GM11168 (cell line): ENCODE data around the gene ELAVL2.
"Not testable (repeated sequence)": the region's sequence is repeated elsewhere in the genome, so short reads cannot be mapped to it uniquely, and the experiment has no call there.

ENCODE experiments used
- in situ Hi-C: fragments of 300-500 bp; cut with MboI; formaldehyde crosslinking; loops from one replicate; pipeline ENCODE4 v1.12.0; 2022; ENCODE audit warnings: low sequenced_read_pairs; ENCODE audit not compliant: unreplicated experiment

ELAVL2 gene

DNA sequence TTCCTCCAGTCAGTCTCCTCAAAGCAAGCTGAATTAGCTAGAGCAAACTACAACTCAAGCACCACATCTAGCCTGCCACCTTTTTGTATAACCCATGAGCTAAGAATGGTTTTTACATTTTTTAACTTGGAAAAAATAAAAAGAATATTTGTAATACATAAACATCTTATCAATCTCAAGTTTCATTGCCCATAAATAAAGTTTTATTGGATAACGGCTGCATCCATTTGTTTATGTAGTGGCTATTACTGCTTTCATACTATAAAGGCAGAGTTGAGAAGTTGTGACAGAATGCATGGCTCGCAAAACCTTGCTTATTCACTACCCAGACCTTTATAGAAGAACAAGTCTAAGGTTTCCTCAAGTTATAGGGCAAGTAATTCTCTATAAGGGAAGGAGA, 95.7 kb downstream of the ELAVL2 start:
- in situ Hi-C loops, result no loop called here

DNA sequence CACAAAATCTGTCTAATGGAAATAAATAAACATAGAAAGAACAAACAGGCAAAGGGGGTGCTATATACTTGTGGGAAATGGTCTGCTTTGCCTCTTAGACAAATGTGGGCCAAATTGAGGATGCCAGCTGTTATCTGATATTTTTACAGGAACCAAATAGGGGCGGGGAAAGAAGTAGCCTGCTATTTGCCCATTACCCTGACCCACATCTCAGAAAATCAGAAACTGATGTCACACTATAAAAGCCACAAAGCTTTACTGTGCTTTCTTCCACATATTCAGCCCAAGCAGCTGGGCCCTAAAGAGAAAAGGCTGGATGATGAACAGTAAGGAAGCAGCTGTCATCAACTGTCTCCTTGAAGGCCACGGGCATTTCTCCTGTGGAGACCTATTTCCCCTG, 97.3 kb downstream of the ELAVL2 start:
- in situ Hi-C loops, result no loop called here

DNA sequence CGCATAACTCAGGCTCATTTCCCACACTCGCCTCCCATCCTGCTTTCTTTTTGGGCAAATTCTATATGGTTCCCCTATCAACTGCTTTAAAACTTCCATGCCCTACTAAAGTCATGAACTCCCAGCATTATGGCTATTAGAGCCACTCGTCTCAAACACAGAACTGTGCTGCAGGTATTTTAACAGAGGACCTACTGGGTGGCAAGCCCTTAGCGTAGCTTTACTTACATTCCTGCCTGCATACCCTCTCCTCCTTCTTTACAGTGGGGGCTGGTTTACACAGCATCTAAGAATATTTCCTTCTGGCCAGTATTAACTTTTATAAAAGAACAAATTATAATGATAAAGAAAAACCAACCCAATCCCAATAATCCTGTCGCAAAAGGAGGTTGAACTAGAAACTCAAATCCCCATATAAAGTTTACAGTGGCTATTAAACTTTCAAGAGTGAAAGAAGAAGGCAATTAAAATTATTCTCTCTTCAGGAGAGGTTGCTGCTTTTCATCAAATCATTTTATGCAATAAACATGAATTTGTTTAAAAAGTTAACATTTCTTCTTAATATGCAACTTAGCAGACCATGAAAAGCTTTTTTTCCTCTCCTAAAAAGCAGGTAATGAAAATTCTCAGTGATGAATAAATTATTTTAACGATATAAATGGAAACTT, 100.6 kb downstream of the ELAVL2 start:
- in situ Hi-C loops, result no loop called here

DNA sequence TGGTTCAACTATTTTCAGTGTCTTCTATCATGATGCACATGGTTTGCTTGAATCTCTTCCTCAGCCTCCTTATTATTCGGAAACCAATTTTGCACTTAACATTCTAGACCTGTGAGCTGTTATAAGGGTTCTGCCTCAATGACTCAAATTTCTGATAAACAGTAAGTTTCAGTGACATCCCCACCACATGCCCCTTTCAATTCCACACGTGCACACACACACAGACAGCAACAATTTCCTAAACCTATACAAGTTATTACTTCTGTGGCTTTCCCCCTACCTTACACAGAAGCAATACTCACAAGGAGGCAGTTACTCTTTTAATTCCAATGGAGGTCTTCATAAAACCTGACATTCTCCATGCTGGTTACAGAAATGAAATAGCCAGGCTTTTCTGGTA, 102.4 kb downstream of the ELAVL2 start:
- in situ Hi-C loops, result no loop called here

DNA sequence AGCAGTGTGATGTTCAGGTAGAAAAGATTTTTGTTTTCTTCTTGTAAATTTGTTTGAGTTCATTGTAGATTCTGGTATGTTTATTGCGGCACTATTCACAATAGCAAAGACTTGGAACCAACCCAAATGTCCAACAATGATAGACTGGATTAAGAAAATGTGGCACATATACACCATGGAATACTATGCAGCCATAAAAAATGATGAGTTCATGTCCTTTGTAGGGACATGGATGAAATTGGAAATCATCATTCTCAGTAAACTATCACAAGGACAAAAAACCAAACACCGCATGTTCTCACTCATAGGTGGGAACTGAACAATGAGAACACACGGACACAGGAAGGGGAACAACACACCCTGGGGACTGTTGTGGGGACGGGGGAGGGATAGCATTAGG, 103.0 kb downstream of the ELAVL2 start:
- in situ Hi-C loops, result not testable (repeated sequence)

DNA sequence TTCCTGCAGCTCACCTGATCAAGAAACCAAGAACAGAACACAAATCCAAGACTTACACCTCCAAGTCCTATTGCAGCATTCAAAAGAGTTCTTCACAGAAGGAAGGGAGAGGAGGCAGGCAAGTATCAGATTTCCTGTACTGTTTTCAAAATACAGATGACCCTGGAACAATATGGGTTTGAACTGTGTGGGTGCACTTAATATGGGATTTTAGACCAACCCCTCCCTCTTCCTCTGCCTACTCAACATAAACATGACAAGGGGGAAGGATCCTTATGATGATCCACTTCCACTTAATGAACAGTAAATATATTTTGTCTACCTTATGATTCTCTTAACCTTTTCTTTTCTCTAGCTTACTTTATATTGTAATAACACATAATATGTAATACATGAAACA, 104.6 kb downstream of the ELAVL2 start:
- in situ Hi-C loops, result no loop called here

DNA sequence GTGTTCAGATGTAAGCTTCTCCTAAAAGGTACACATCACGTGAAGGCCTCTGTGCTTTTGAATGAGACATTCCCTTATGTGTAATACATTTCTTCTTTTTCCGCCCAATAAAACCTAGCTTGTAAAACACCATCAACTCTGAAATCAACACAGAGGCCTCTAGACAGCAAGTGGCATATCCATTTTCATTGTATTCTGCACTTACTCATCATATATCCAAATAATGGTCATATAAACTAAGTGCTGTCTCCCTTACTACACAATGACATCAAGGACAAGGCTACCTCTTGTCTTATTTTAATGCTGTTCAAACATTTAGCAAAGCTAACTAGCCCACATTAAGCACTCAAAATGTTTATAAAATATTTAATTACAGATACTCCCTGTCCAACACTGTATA, 108.5 kb downstream of the ELAVL2 start:
- in situ Hi-C loops, result no loop called here

DNA sequence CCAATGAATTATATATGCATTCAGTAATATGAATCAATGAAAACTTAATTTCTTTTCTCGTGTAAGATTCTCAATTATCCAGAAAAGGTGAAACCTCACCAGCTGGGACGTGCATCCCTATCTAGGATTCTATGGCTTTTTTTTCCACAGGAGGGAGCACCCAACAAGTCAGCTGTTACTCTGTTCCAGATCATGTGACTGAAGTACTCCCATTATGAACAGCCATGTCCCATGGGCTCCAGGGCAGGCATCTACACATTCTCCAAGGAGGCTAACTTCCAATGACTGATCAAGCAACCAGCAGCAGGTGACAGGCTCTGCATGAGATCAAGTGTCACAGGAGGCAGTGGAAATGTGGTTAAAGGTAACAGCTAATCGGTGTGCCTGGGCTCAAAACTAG, 118.8 kb downstream of the ELAVL2 start:
- in situ Hi-C loops, result no loop called here

DNA sequence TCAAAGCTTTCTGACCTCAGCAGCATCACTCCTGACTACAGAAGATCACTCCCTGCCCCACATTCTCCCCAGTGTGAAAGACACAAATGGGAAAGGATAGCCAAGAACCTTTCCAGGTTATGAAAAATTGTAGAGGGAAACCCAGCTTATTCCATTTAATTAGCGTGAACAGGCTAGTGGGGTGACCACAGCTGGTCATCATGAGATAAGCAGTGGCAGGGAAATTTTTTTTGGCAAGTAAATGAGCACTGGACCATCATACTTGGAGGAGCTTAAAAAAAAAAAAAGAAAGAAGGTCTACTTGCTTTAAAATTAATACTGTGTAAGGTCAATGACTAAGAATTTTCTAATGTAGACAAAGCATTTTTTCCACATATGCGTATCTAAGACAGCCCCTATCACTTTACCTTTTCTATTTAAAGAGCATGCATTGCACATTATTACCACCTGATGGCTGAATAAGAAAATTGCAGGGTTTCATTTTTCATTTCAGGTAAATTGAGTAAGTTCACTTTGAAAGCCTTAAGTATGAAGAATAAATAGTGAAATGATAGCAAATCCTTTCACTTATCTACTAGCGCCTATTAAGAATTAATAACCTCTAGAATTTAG, 123.6 kb downstream of the ELAVL2 start:
- in situ Hi-C loops, result no loop called here

DNA sequence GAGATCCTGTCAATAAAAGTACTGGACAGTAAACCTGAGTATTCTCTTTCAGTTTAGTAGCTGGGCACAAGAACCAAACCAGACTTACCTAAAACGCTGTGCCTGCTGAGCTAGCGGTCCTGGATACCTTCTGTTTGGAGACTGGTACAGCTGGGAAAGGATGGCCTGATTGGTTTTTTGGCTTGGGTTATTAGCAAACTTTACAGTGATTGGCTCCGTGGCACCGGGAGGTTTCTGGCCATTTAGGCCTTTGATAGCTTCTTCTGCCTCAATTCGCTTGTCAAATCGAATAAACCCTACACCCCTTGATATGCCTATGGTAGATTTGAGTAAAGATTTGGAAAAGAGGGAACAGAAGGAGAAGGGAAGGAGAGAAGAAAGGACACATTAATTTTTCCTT, 124.7 kb downstream of the ELAVL2 start:
- in situ Hi-C loops, result no loop called here

DNA sequence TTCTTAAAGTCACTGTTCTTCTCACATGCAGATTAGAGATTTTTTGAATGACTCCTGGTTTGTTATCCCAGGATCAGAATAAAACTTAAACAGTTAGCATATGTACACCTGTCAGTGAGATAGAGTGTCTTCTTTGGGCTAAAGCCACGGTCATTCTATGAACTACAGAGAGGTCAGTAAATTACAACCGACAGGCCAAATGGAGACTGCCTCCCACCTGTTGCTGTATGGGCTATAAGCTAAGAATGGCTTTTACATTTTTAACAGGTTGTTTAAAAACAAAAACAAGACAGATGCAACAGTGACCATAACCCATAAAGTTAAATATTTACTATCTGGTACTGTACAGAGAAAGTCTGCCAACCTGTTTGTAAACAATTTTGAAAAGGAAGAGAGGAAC, 125.7 kb downstream of the ELAVL2 start:
- in situ Hi-C loops, result no loop called here

DNA sequence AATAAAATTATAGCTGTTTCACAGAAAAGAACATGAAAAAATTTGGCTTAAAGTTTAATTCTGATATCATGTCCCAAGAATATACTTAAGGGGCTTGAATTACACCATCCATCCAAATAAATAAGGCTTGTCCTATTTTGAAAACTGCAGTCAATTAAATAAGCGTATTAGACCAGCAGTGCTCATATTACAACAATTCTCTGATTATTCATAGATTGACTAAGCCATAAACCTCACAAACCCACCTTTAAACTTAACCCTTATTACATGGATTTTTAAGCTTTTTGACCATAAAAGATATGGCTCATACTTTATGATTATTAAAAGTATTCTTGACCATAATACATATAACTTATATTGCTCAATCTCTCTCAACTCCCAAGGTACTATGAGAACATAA, 127.9 kb downstream of the ELAVL2 start:
- in situ Hi-C loops, result no loop called here

DNA sequence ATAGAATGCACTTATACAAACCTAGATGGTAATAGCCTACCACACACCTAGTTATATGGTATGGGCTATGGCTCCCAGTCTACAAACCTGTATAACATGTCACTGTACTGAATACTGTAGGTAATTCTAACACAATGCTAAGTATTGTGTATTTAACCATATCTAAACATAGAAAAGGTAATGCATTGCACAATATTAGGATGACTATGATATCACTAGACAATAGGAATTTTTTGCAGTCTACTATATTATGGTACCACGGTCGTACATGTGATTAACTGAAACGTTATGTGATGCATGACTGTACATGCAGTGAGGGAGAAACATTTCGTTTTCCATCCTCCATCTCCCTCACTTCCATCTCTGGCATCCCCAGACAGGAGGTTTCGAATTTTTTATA, 130.5 kb downstream of the ELAVL2 start:
- in situ Hi-C loops, result no loop called here

DNA sequence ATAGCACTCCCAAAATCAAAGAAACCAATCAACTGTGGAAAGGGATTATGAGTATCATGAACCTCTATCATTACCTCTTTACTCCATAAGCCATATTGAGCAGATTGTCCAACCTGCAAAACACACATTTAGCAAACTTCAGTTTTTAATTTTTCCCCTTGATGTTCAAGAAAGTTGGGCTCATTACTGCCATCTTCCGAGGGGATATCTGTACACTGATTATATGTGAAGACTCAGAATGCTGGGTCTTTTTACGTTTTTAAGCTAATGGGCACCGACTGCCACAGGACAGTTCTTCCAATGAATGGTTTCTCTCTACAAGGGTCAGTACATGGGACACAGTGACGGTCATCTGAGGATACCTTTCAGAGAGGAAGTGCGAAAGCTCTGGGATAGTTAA, 132.7 kb downstream of the ELAVL2 start:
- in situ Hi-C loops, result no loop called here

DNA sequence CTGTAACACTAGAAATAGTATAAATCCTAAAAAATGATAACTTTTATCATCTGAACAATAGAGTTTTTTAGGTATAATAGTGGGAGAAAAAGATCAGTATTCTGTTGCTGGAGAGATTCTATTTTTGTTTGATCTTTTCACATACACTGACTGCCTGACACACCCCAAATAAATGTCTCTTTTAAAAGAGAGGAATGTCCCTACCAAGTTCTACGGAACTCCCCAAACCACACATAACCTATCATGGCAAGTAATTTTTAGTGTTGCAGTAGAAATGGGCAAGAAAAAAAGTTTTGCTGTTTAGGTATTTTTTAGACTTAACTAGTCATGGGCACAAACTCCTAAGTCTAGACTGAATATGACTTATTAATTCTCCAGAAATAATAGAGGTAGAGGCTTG, 139.1 kb downstream of the ELAVL2 start:
- in situ Hi-C loops, result no loop called here

DNA sequence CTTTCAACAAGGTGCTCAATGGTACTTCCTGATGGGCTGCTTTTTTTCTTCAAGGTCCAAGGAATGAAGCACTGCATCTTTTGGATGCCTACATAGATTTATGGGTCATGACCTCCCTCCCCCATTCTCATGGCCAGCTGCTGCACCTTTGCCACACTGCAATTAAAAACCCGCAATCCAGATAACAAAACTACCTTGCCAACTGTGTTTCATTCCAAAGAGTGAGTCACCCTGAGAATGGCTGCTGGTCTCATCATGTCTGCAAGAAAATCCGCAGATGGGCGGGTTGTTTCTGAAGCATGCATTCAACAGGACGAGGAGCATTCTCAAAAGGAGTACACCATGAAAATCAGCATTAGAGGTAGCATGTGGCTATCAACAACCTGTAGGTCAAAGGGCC, 139.8 kb downstream of the ELAVL2 start:
- in situ Hi-C loops, result no loop called here

DNA sequence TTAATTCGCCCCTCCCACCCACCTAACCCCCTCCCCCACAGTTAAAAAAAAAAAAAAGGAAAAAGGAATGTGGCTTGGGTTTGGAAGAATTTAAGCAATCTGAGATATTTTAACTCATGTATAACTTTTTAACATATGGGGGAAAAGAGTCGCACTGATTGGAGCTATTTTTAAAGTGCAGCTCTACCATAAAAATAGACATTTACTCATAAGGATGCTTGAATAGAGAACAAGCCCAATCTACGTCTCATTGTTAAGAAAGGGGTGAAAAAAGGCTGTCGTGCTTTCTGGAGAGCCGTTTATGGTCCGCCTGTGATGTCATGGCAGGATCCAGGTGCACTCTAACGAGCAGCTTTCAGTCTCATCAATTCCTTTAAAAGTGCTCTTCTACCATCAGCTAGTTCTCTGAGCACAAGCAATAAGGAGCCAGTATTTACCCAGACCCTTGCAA, 142.4 kb downstream of the ELAVL2 start:
- in situ Hi-C loops, result no loop called here

DNA sequence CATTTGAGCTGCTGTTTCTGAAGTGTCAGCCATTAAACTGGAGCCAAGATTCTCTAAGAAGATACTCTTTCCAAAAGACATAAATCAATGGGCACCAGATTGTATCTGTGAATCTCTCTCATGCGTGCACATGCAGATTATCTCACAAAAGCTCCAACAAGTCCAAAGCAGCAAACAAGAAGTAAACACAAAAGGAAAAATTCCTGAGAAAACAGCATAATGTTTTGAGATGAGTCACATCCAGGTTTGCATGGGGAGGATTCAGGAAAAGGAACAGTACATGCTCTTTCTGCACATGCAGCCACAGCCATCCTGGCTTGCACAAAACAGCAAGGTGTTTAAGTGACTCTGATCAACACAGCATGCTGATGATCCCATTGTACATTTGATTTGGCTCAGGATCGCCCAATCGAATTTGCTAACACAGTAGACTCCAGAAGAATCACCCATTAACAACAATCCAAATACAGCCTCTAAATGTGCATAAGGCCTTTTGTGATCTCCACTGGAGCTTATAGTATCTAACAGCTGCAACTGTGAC, 143.1 kb downstream of the ELAVL2 start:
- in situ Hi-C loops, result no loop called here

DNA sequence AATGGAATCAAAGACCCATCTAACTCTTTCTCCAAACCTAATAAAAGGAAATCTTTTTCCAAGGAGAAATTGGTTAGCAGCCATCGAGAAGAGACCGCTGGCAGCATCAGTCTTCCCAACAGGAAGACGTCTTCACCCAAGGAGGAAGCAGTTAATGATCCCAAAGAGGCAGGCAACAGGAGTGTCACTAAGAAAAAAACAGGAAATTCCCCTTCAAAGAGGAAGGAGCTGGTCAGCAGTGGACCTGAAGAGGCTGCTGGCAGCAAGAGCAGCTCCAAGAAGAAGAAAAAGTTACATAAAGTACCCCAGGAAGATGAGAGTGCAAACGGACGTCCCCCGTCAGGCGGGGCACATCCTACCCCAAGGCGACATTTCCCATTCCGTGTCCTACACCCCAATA, 143.7 kb downstream of the ELAVL2 start:
- in situ Hi-C loops, result no loop called here

DNA sequence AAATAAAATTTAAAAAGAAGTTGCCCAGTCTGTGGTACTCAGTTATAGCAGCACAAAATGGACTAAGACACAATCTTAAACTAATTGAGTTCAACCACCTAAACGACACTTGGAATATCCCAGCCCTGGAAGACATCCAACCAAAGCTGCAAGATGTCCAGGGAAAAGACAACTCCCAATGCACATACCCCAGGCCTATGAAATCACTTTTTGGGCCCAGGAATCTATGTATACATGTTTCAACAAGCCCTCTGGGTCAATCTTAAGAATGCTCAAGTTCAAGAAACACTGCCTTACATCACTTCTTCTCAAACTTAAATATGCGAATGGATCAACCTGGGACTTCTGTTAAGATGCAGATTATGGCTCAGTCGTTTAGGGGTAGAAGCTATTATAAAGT, 148.6 kb downstream of the ELAVL2 start:
- in situ Hi-C loops, result no loop called here

DNA sequence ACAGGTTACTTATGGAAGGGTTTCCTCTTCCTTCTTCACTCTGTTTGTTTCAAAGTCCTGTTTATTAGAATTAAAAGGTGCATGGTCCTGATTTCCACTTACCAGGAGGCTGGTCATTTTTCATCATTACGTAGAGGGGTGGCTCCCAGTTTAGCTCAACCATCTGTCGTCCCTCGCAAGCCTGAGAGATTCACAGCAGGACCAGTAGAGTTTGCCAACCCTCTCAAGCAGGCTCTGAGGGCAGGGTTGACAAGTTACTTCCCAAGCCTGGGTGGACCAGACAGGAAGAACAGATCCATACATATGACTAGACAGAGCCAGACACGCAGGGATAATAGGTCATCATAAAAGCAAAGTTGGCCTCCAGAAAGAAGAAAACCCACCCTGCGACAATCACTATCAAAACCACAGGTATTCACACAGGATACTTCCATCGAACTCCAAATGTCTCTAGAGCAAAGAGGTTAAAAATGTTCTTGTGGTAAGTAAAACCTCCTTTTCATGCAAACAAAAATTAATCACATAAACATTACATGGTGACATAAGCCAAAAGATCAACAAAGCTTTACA, 151.9 kb downstream of the ELAVL2 start:
- in situ Hi-C loops, result no loop called here

DNA sequence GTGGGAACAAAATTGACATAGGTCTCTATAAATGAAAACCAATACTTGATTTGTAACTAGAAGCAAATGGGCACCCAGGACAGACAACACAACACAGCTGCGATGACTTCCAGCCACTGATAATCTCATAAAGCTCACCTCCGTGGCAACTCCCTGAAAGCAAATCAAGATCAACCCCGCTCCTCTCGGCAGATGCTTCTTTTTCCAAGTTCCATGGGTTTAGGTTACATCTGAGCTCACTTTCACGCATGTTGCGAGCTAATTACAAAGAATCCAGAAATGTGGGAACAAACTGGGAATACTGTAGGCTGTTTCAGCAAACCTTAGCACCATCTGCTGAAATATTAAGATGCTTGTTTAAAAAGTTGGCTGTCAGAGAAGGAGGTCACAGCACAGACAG, 153.9 kb downstream of the ELAVL2 start:
- in situ Hi-C loops, result no loop called here
